Hematopoietic multipotent progenitor cell treated with erythropoietin and hydrocortisone succinate and interleukin-3 and kit ligand, for 8 days (in vitro differentiated cells): ENCODE results near the gene TLX1.

Experiments used
- DNase-seq: peaks from one replicate; pipeline ENCODE4 v3.0.0-alpha.2; 2015

Gene TLX1

GRCh38 chr10:101134299-101135127, 3.4 kb downstream of the TLX1 start:
- no peak for DNase-seq

- no peak for DNase-seq
Measured at GRCh38 chr10:101135141-101136006, 4.3 kb downstream of the TLX1 start.

- peak; percentile 14 for DNase-seq
Measured at GRCh38 chr10:101136007-101136707, 5.1 kb downstream of the TLX1 start.

GRCh38 chr10:101136708-101137121, 5.6 kb downstream of the TLX1 start:
- DNase-seq = no peak

GRCh38 chr10:101137271-101137670, 6.2 kb downstream of the TLX1 start:
- no peak for DNase-seq

GRCh38 chr10:101138788-101139420, 7.8 kb downstream of the TLX1 start:
- DNase-seq = no peak

GRCh38 chr10:101139421-101139911, 8.4 kb downstream of the TLX1 start:
- no peak for DNase-seq

GRCh38 chr10:101140084-101140949, 9.2 kb downstream of the TLX1 start:
- no peak for DNase-seq

GRCh38 chr10:101140950-101141615, 10.0 kb downstream of the TLX1 start:
- DNase-seq = no peak

GRCh38 chr10:101141616-101142532, 10.8 kb downstream of the TLX1 start:
- DNase-seq = peak; percentile 81

- no peak for DNase-seq
Measured at GRCh38 chr10:101142533-101143344, 11.6 kb downstream of the TLX1 start.

- DNase-seq = no peak
Measured at GRCh38 chr10:101143345-101143630, 12.2 kb downstream of the TLX1 start.

GRCh38 chr10:101144053-101144452, 13.0 kb downstream of the TLX1 start:
- DNase-seq = no peak

GRCh38 chr10:101145145-101145544, 14.0 kb downstream of the TLX1 start:
- DNase-seq = no peak

- DNase-seq = no peak
Measured at GRCh38 chr10:101145750-101146391, 14.8 kb downstream of the TLX1 start.

GRCh38 chr10:101146392-101147251, 15.5 kb downstream of the TLX1 start:
- no peak for DNase-seq

- DNase-seq = no peak
Measured at GRCh38 chr10:101151395-101151794, 20.3 kb downstream of the TLX1 start.

GRCh38 chr10:101152316-101152715, 21.2 kb downstream of the TLX1 start:
- DNase-seq = no peak
